HG02852 (cell line): Measurements from ENCODE around the gene SERINC2.

Experiments used
- ATAC-seq: cut with Tn5 transposase; IDR thresholded peaks from one replicate; pipeline ENCODE4 v1.9.1; 2021; ENCODE audit warnings: mild to moderate bottlenecking, moderate library complexity; ENCODE audit not compliant: unreplicated experiment

SERINC2 gene

GRCh38 chr1:31412205-31412604 is 808 bp upstream of the SERINC2 start:
- no peak for ATAC-seq

GRCh38 chr1:31413405-31414001 is 490 bp downstream of the SERINC2 start:
- ATAC-seq = no peak

GRCh38 chr1:31414980-31415370 is 2.0 kb downstream of the SERINC2 start:
- ATAC-seq = no peak

- ATAC-seq = no peak
These were observed 2.6 kb downstream of the SERINC2 start for GRCh38 chr1:31415658-31416057.

- no peak for ATAC-seq
These were observed 3.2 kb downstream of the SERINC2 start for GRCh38 chr1:31416101-31416736.

- ATAC-seq = no peak
These were observed 4.1 kb downstream of the SERINC2 start for GRCh38 chr1:31417148-31417547.

GRCh38 chr1:31418626-31419323 is 5.8 kb downstream of the SERINC2 start:
- no peak for ATAC-seq

- no peak for ATAC-seq
These were observed 7.7 kb downstream of the SERINC2 start for GRCh38 chr1:31420716-31421115.

- no peak for ATAC-seq
These were observed 8.5 kb downstream of the SERINC2 start for GRCh38 chr1:31421371-31422040.

- ATAC-seq = no peak
These were observed 9.7 kb downstream of the SERINC2 start for GRCh38 chr1:31422505-31423319.

GRCh38 chr1:31423418-31423947 is 10.5 kb downstream of the SERINC2 start:
- peak; percentile 85 for ATAC-seq

- ATAC-seq = no peak
These were observed 11.6 kb downstream of the SERINC2 start for GRCh38 chr1:31424568-31424967.

- ATAC-seq = no peak
These were observed 12.5 kb downstream of the SERINC2 start for GRCh38 chr1:31425301-31426081.

- ATAC-seq = no peak
These were observed 13.4 kb downstream of the SERINC2 start for GRCh38 chr1:31426249-31426922.

- no peak for ATAC-seq
These were observed 14.3 kb downstream of the SERINC2 start for GRCh38 chr1:31427322-31427721.

GRCh38 chr1:31428436-31429221 is 15.6 kb downstream of the SERINC2 start:
- no peak for ATAC-seq

GRCh38 chr1:31429583-31429982 is 16.6 kb downstream of the SERINC2 start:
- no peak for ATAC-seq
